Natural killer cell treated with Interleukin-12 subunit alpha and Interleukin-12 subunit beta and Interleukin-15 and Interleukin-18, amount 100 ng/mL, for 72 hours (primary cell): Measurements from ENCODE around the gene GPSM3. TPM values are rescaled to one million over a fixed set of nuclear protein-coding genes. Genes with fewer than 3 reads are reported as not detected.
A peak's percentile ranks its signal among the peaks of the same experiment; 100 is the strongest.

ENCODE experiments used
- ATAC-seq, 2 donors: fragments of 150-1000 bp; cut with Tn5 transposase in 1 of 2; sonication (Bioruptor Pico), chemical (Tn5 transposase) in 1 of 2; 2 replicates each; pipeline ENCODE4 v1.10.0; 2021
- DNase-seq: peaks from one replicate; pipeline ENCODE4 v3.0.0; 2022; ENCODE audit warnings: low spot score
- H3K27ac Mint-ChIP-seq, 2 donors: 1 replicate in 1 of 2; 2 replicates in 1 of 2; pipeline ENCODE4 v1.8.0; 2022; ENCODE audit warnings: mixed read lengths in 2 of 2, mild to moderate bottlenecking in 1 of 2, moderate library complexity in 1 of 2
- H3K27me3 Mint-ChIP-seq, 2 donors: 1 replicate in 1 of 2; 2 replicates in 1 of 2; pipeline ENCODE4 v1.8.0; 2022; ENCODE audit warnings: mixed read lengths in 2 of 2
- H3K36me3 Mint-ChIP-seq: one replicate; pipeline ENCODE4 v1.8.0; 2022; ENCODE audit warnings: mixed read lengths
- H3K4me1 Mint-ChIP-seq, 2 donors: 1 replicate in 1 of 2; 2 replicates in 1 of 2; pipeline ENCODE4 v1.8.0; 2022; ENCODE audit warnings: low read depth in 2 of 2, mixed read lengths in 2 of 2, mild to moderate bottlenecking in 1 of 2
- H3K4me3 Mint-ChIP-seq: one replicate; pipeline ENCODE4 v1.8.0; 2022; ENCODE audit warnings: mixed read lengths
- H3K9me3 Mint-ChIP-seq: 2 replicates; pipeline ENCODE4 v1.8.0; 2022; ENCODE audit warnings: mixed read lengths
- total RNA-seq, 2 donors: library from RNA; stranded (reverse); gene quantifications; one replicate each; pipeline ENCODE4 v1.2.3, GENCODE V29; 2022

GPSM3 gene
- total RNA-seq, 2 donors from 2014 or later, result 131 to 143 TPM

DNA sequence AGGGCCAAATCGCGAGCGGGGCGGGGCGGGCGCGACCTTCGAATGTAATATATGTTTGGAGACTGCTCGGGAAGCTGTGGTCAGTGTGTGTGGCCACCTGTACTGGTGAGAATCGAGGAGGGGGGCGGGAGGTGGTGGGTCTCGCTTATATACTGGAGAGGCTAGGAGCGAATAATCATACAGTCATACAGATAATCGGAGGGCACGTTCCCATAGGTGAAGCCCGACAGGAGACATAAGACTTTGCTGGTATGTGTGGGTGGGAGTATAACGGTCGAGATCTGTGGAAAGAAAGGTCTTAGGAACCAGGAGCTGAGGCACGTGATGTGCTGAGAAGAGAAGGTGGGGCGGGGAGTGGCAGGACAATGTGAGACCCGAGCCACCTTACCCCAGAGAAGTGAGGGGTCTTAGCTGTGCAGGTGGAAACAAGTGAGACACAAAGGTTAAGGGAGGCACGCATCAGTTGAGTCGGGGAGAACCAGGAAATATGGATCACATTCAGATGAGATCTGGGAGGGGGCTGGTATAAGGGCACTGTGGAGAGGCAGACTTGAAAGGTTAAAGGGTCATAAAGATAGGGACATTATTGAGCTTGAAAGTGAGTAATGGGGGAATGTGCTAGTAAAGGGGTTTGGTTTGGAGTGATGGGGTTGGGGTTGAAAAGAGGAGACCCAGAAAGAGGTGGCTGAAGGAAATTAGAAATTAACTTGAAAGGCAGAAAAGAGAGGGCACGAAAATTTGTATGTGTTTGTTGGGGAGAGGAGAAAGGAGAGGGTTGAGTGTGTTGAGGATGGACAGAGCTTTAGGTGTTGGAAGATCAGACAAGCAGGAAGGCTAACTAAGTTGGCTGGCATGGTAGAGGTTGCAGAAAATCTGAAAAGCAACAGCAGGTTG lies 13.6 kb downstream of the GPSM3 start:
- Mint-ChIP-seq H3K4me3 (peak overlapping the region; percentile 93), H3K27me3 (no peaks in the 10 kb centered on the region), H3K4me1 (peaks cover 48 to 57% of the 10 kb centered on the region in 2 donors), H3K9me3 (no peaks in the 10 kb centered on the region), H3K27ac (peak overlapping the region; percentile 92 to 95), H3K36me3 (no peaks in the 10 kb centered on the region)
- ATAC-seq (no peak), DNase-seq (peak; percentile 49)

DNA sequence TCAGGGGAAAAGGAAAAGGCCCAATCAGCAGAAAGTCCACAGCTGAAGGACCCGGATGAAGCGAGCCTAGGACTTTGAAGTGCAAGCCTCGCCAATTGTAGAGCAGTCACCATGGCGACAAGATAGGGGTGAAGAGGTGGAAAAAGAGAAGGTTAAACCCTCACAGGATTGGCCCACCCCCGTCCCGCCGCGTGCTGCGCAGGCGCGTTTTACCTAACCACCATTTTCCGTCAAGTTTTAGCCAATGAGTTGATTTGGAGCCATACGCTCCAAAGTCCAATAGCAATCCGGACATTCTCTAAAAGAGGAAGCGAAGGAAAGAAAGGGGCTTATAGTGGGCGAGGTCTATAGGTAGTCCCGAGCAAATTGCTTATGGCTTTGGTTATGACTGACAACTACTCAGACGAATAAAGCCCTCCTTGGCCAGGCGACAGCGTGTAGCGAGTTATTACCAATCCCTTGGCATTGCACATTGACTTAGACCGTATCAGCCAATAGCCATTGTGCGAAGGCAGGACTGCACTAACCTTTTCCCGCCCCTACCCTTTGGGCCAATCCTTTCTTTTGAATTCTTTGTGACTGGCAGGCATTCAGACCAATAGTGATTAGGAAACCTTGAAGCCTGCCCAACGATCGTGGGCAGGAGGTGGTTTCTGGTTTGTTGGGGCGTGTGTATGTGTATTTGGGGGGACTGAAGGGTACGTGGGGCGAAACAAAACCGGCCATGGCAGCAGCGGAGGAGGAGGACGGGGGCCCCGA lies 14.5 kb downstream of the GPSM3 start, which contains the start of gene RNF5:
RNF5 (plus strand) TSS at position 618 of the 759 bp plus-strand sequence; CDS start at position 725, 107 bp downstream.
- Mint-ChIP-seq H3K36me3 (no peaks in the 10 kb centered on the region), H3K27ac (peak within 1 kb of the TSS; percentile 92 to 95), H3K27me3 (no peaks in the 10 kb centered on the region), H3K9me3 (no peaks in the 10 kb centered on the region), H3K4me1 (peaks cover 54 to 61% of the 10 kb centered on the region in 2 donors), H3K4me3 (peak within 1 kb of the TSS; percentile 93)
- peak; percentile 96 for DNase-seq
- ATAC-seq, result peak; percentile 93 to 94

DNA sequence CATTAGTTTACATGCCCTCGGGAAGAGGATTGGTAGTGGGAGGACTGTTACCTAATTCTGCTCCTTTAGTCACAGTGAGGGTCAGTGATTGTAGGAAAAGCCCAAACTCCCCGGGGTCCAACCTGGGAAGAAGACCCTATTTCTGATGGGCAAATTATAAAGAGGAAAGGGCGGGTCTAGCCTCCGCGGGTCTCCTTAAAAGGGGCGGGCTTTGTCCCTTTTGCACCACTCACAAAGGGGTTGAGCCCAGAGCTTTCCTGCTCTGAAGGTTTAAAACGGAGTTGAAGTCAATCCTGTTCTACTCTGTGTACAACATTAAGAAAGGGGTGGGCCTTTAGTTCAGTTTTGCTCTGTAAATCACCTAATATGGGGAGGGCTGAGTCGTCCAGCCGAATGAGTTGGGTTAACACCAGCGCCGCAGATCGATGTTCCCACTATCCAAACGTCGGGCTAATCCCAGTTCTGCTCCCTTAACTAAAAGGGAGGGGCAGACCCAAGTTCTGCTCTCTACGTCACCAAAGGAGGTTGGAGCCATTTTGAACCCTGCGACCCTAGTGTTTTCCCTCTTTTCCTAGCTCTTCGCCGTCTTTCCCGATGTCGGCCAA lies 15.2 kb downstream of the GPSM3 start:
- Mint-ChIP-seq H3K27me3 (no peaks in the 10 kb centered on the region), H3K36me3 (no peaks in the 10 kb centered on the region), H3K4me3 (peak overlapping the region; percentile 93), H3K9me3 (no peaks in the 10 kb centered on the region), H3K27ac (peak overlapping the region; percentile 92 to 95), H3K4me1 (peaks cover 56 to 61% of the 10 kb centered on the region in 2 donors)
- DNase-seq (no peak), ATAC-seq (no peak)

- DNase-seq (peak; percentile 22), ATAC-seq (no peak)
- H3K27ac Mint-ChIP-seq, result peak overlapping the region; percentile 92 to 95
- no peaks in the 10 kb centered on the region for H3K9me3 Mint-ChIP-seq
- H3K27me3 Mint-ChIP-seq, result no peaks in the 10 kb centered on the region
- no peaks in the 10 kb centered on the region for H3K36me3 Mint-ChIP-seq
- peaks cover 56 to 61% of the 10 kb centered on the region in 2 donors for H3K4me1 Mint-ChIP-seq
- peak overlapping the region; percentile 93 for H3K4me3 Mint-ChIP-seq
These were observed 15.8 kb downstream of the GPSM3 start for GRCh38 chr6:32176476-32177182.

- Mint-ChIP-seq H3K4me1 (peaks cover 60 to 61% of the 10 kb centered on the region in 2 donors), H3K27ac (peak within 1 kb of the TSS; percentile 92 to 95), H3K27me3 (no peaks in the 10 kb centered on the region), H3K36me3 (no peaks in the 10 kb centered on the region), H3K9me3 (no peaks in the 10 kb centered on the region), H3K4me3 (peak within 1 kb of the TSS; percentile 93)
- peak; percentile 72 to 77 for ATAC-seq
- peak; percentile 97 for DNase-seq
These were observed 16.6 kb downstream of the GPSM3 start, which contains the start of gene AGPAT1 for GRCh38 chr6:32175711-32176475. AGPAT1 (minus strand) TSS chr6:32176084; CDS start chr6:32171496, 4,588 bp downstream.

DNA sequence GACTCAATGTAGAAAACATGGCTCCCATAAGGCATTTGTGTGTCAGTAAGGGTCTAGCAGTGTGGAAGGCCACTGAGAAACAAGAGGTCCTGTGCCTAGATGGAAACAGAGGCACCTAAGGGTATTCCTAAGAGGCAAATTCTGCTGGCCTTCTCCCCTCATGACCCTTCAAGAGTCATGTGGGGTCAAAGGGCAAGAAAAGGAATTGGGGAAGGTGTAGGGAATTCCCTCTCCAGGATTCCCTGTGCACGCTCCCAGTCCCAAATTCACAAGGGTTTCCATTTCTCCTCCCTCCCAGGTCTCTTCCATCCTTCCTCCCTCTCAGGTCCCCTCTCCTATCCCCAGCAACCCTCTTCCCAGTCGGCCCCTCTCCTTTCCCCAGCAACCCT lies 17.1 kb downstream of the GPSM3 start:
- Mint-ChIP-seq H3K4me3 (peak overlapping the region; percentile 93), H3K4me1 (peaks cover 54 to 55% of the 10 kb centered on the region in 2 donors), H3K36me3 (no peaks in the 10 kb centered on the region), H3K27ac (peak overlapping the region; percentile 92 to 95), H3K27me3 (no peaks in the 10 kb centered on the region), H3K9me3 (no peaks in the 10 kb centered on the region)
- ATAC-seq (no peak), DNase-seq (no peak)

DNA sequence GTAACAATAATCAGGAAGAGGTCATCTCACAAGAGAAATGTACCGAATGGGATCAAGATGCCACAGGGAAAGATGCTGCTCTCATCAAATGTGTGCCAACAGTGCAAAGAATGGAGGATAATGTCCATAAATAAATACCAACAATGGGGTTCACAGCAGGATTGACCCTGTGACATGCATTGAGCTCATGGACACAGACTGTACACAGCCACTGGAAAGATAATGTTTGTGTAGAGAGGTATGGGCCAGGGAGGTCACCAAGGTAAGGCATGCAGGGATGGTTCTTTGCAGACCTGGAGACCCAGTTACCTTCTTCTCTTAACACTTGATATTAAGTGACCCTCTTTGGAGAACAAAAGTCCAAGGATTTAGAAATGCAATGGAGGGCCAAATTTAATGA lies 18.0 kb downstream of the GPSM3 start:
- H3K36me3 Mint-ChIP-seq, result no peaks in the 10 kb centered on the region
- peak overlapping the region in 1 of 2 donors; percentile 52 for H3K27ac Mint-ChIP-seq
- H3K27me3 Mint-ChIP-seq, result no peaks in the 10 kb centered on the region
- peak; percentile 2 for DNase-seq
- no peaks in the 10 kb centered on the region for H3K9me3 Mint-ChIP-seq
- peaks cover 55% of the 10 kb centered on the region in 2 donors for H3K4me1 Mint-ChIP-seq
- peak overlapping the region; percentile 56 for H3K4me3 Mint-ChIP-seq
- no peak for ATAC-seq

DNA sequence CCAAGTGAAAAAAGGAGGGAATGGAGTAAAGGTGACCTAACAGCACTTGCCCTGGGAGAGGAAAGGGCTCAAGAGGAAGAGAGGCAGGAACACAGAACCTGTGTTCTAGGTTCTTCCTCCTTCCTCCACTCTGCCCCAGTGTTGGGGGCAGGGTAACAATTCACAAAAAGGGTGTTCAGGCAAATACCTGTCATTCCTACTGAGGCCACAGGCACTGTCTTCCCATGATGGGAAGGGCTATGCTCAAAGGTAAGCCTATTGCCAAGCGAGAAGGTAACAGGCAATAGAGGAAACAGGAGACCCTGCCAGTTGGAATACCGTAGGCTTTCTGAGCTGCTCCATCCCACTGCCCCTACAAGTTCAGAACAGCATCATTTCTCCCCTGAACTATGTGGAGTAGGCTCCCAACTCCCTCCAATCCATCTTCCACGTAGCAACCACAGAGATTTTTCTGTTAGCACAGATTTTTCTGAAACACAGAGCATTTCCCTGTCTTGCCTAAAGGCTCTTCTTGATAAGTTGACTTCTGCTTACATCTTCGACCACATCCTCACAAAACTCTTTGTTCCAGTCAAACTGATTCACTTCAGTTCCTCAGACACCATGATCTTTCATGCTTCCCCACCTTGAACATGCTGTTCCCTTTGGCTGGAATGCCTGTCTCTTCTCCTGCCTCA lies 19.3 kb downstream of the GPSM3 start:
- H3K36me3 Mint-ChIP-seq, result no peaks in the 10 kb centered on the region
- H3K27me3 Mint-ChIP-seq, result no peaks in the 10 kb centered on the region
- no peak overlapping the region for H3K27ac Mint-ChIP-seq
- no peaks in the 10 kb centered on the region for H3K9me3 Mint-ChIP-seq
- ATAC-seq (no peak), DNase-seq (peak; percentile 5)
- no peak overlapping the region for H3K4me3 Mint-ChIP-seq
- peaks cover 43 to 44% of the 10 kb centered on the region in 2 donors for H3K4me1 Mint-ChIP-seq

GRCh38 chr6:32171234-32171633 lies 21.2 kb downstream of the GPSM3 start:
- DNase-seq (no peak), ATAC-seq (no peak)
- Mint-ChIP-seq H3K27ac (no peak overlapping the region), H3K4me1 (peaks cover 24 to 29% of the 10 kb centered on the region in 2 donors), H3K27me3 (no peaks in the 10 kb centered on the region), H3K4me3 (no peak overlapping the region), H3K9me3 (no peaks in the 10 kb centered on the region), H3K36me3 (no peaks in the 10 kb centered on the region)

GRCh38 chr6:32170294-32170693 lies 22.1 kb downstream of the GPSM3 start:
- Mint-ChIP-seq H3K36me3 (no peaks in the 10 kb centered on the region), H3K4me3 (no peak overlapping the region), H3K9me3 (no peaks in the 10 kb centered on the region), H3K27me3 (no peaks in the 10 kb centered on the region), H3K27ac (no peak overlapping the region), H3K4me1 (peaks cover 21 to 24% of the 10 kb centered on the region in 2 donors)
- ATAC-seq (no peak), DNase-seq (no peak)

DNA sequence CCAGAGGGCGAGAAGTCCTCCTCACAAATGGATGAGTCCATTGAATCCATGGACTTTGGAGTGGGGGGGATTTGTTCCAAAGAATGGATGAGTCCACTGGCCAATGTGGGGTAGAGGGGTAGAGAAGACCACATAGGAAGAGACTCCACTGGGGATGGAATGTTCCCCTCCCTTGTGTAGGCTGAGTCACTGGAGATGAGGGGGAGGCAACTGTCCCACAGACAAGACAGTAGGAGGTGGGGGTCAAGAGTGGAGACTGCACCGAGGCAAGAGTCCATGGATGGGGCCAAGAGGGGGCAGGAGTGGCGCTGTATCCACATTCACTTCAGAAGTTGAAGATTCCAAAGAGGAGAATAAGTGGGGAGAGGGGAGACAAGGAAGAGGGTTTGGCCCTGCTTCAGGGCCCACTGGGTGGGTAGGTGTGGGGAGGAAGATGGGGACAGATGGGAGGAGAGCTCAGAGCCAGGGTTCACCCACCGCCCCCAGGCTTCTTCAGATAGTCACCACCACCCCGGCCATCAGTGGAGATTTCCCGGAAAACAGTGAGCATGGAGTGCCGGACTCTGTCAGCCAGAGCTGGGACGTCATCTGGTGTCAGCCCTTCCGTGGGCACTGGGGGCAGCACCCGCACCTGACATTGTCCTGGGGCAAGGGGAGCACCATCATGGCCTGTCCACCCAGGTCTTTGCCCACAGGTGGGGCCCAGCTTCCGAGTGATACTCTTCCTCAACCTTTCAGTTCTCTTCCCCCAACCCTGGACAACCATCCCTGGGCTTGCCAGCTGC lies 23.4 kb downstream of the GPSM3 start:
- Mint-ChIP-seq H3K9me3 (no peaks in the 10 kb centered on the region), H3K27me3 (no peaks in the 10 kb centered on the region), H3K36me3 (no peaks in the 10 kb centered on the region), H3K4me1 (peaks cover 11 to 22% of the 10 kb centered on the region in 2 donors), H3K4me3 (no peak overlapping the region), H3K27ac (peak overlapping the region in 1 of 2 donors; percentile 48)
- no peak for DNase-seq
- no peak for ATAC-seq
